Measurements from ENCODE around the gene ANKH. TPM values are rescaled to one million over a fixed set of nuclear protein-coding genes. Genes with fewer than 3 reads are reported as not detected.

Gene ANKH
- total and polyA plus RNA-seq, 2 of the 13 experiments (the other 11 are each of a cell fraction or from before 2014, with no cell fraction given), result 25.0 to 36.0 TPM

GRCh38 chr5:14664270-14665100, 207.1 kb downstream of the ANKH start, which contains the start of gene OTULIN (continued):
- peak; percentile 98 for TF ChIP-seq UBTF (CRISPR knock-in tag; IDR thresholded peaks at IDR 0.05)
- TF ChIP-seq ZNF160 (CRISPR knock-in tag; IDR thresholded peaks at IDR 0.05), result peak; percentile 69
- no peak for TF ChIP-seq ZNF432 (CRISPR knock-in tag; IDR thresholded peaks at IDR 0.05; ENCODE audit: borderline replicate concordance)
- no peak for TF ChIP-seq PREB (CRISPR knock-in tag; IDR thresholded peaks at IDR 0.05)
- TF ChIP-seq CENPBD1 (CRISPR knock-in tag; IDR thresholded peaks at IDR 0.05; ENCODE audit: borderline replicate concordance, low read depth), result no peak; the same call in 1 of the 2 replicates
- no peak for TF ChIP-seq PTBP1 (IDR thresholded peaks at IDR 0.05; ENCODE audit: low read depth, low read length, poor library complexity, severe bottlenecking)
- no peak for TF ChIP-seq ZNF597 (CRISPR knock-in tag; IDR thresholded peaks at IDR 0.05)
- no peak for TF ChIP-seq JARID2 (CRISPR knock-in tag; IDR thresholded peaks at IDR 0.05; ENCODE audit: insufficient replicate concordance)
- TF ChIP-seq CEBPB (IDR thresholded peaks at IDR 0.05; ENCODE audit: borderline replicate concordance, low read depth, low read length), result no peak
- TF ChIP-seq TFDP2 (CRISPR knock-in tag; IDR thresholded peaks at IDR 0.05), result peak; percentile 94
- no peak for TF ChIP-seq CEBPG (CRISPR knock-in tag; IDR thresholded peaks at IDR 0.05)
- no peak for TF ChIP-seq ZNF672 (CRISPR knock-in tag; IDR thresholded peaks at IDR 0.05)
- TF ChIP-seq ZNF317 (CRISPR knock-in tag; IDR thresholded peaks at IDR 0.05), result no peak; the same call in 1 of the 2 replicates
- 0 out of 2 replicates have a peak, but pooled peaks have one; percentile 14 for TF ChIP-seq ZNF773 (CRISPR knock-in tag; IDR thresholded peaks at IDR 0.05; ENCODE audit: borderline replicate concordance)
- no peak for TF ChIP-seq DNMT3B (CRISPR knock-in tag; conservative IDR thresholded peaks at IDR 0.05)
- peak; percentile 61; the same call in 1 of the 2 replicates for TF ChIP-seq ZBTB26 (CRISPR knock-in tag; IDR thresholded peaks at IDR 0.05; ENCODE audit: borderline replicate concordance)
- peak; percentile 87 for TF ChIP-seq ZFP91 (CRISPR knock-in tag; IDR thresholded peaks at IDR 0.05; ENCODE audit: borderline replicate concordance)
- no peak for TF ChIP-seq ZNF260 (CRISPR knock-in tag; IDR thresholded peaks at IDR 0.05; ENCODE audit: borderline replicate concordance, low read depth)
- TF ChIP-seq ZNF619 (CRISPR knock-in tag; IDR thresholded peaks at IDR 0.05), result peak; percentile 73; the same call in 1 of the 2 replicates
